Stimulated activated CD8-positive, alpha-beta memory T cell treated with anti-CD3 and anti-CD28 coated beads, Interleukin-7, amount 100 ng/mL, for 48 hours (primary cell): ENCODE measurements around the gene NDUFAF3.

Experiments used
- DNase-seq, 2 donors: peaks; one replicate each; pipeline ENCODE4 v3.0.0-alpha.2; 2020; ENCODE audit warnings: low read depth in 1 of 2; ENCODE audit errors: extremely low read depth in 1 of 2

Gene NDUFAF3

DNA sequence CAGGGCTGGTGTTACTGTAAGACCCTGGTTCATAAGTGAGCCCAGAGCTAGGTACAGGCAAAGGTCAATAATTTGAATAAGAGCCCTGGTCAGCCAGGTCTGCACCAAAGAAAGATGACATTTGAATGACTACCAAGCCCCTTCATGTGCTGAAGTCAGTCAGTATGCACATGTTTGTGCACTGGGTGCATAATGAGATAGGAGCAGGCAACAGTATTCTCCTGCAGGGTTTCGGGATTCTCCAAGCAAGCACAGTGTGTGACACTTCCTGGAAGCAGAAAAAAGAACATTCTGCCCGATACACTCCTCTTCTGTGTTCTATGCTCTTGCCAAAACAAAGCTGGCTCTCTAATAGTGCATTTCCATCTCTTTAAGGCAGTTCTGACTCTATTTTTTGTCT, 12.7 kb downstream of the NDUFAF3 start:
- no peak for DNase-seq

DNA sequence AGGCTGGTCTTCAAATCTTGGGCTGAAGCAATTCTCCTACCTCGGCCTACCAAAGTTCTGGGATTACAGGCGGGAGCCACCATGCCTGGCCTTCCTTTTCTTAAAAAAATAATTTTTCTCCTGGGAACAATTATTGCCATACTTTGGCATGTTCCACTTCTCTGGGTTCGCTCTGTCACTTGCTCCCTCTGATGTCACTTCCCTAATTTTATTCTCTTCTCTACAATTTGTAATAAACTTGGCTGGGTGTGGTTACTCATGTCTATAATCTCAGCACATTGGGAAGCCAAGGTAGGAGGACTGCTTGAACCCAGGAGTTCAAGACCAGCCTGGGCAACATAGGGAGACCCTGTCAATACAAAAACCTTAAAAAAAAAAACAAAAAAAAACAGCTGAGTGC, 13.4 kb downstream of the NDUFAF3 start:
- no peak for DNase-seq

DNA sequence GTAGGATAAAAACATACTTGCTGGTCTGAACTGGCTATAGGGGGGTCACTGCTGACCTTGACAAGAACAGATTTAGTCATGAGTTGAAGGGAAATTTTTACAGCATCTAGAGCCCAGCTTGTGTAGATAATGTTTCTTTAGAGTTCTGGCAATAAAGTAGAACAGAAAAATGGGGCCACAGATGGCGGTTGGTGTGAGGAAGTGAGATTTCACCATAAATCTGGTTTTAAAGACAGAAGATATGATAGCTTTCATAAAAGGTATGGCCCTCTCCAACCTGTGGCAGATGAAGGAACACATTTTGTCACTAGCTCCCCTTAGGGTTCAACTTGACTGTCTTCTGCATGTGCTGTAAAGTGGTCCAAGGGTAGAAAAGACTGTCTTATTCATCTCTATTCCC, 31.6 kb downstream of the NDUFAF3 start:
- DNase-seq, result no peak

DNA sequence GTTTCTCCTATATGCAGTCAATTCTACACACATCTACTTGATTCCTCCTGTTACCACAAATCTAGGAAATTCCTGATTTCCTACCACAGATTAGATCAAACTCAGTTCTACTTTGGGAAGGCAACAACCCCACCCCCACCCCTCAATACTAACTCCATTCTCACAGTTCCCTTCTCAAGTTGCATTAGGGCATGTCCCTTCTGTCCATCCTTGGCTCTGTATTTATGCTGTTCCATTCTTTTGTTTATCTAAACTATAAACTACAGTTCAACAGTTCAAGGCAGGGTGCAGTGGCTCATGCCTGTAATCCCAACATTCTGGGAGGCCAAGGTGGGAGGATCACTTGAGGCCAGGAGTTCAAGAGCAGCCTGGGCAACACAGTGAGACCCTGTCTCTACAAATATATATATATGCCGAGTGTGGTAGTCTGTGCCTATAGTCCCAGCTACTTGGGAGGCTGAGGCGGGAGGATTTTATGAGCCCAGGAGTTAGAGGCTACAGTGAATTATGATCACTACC, 32.5 kb downstream of the NDUFAF3 start:
- no peak for DNase-seq

DNA sequence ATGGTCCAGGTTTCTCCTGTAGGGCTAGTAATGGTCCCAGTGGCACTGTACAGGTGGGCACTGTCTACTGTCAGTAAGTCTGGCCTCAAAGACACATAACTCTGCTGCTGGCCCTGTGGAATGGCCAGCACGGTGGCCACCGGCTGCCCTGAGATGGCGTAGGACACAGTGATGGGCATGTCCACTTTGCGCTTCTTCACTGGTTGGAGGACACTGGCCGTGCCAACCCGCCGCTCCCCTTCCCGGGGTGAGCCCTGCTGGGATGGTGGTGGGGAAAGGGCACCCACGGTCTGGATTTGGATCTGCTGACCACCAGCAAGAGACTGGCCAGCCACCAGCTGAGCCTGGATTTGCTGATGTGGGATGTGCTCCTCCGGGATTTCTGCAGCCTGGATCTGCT, 35.3 kb downstream of the NDUFAF3 start:
- no peak for DNase-seq

DNA sequence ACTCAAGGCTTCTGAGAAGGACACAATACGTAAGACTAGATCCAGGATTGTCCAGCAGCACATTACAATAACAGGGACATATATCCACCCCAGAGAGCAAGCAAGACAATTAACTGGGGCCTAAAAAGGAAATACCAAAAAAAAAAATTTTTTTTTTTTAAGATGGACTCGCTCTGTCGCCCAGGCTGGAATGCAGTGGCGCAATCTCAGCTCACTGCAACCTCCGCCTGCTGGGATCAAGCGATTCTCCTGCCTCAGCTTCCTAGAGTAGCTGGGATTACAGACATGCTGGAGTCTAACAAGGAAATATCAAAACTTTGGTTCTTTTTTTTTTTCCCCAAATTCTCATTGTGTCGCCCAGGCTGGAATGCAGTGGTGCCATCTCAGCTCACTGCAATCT, 36.1 kb downstream of the NDUFAF3 start:
- DNase-seq, result no peak
